ENCODE data around the gene CTAGE9. TPM values are rescaled to one million over a fixed set of nuclear protein-coding genes. Genes with fewer than 3 reads are reported as not detected.

CTAGE9 gene
- total RNA-seq, 2 experiments from 2014 or later: not detected

DNA sequence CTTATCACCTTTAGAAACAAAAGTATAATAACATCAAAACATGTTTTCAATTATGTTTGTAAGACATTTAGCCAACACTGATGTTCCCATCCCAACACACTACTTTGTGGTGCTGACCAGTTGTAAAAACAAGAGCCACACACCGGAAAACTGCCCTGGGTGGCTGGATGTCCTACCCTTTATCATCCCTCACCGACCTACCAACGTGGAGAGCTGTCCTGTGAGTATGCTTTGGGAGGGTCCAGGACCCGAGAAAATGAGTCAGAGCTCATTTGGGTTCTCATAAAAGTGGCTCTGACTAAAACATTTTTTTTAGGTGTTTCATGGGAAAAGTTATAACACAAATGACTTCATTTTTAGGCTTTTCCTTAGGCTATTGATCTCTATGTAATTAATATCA, 29.3 kb upstream of the CTAGE9 start:
- BruUV-seq (replicated peaks): no TSS peak
- no peak overlapping the region for H3K27ac ChIP-seq (ENCODE audit: low read depth, low read length, poor library complexity, severe bottlenecking)
- intact Hi-C loops (cut with micrococcal nuclease; ENCODE audit: unreplicated experiment): no loop called here
- no peaks in the 10 kb centered on the region for H4K20me1 ChIP-seq (ENCODE audit: insufficient read depth, low read length)
- DNase-seq (ENCODE audit: low spot score): no peak
- no peaks in the 10 kb centered on the region for H3K79me2 ChIP-seq (ENCODE audit: insufficient read depth, low read depth, low read length)
- no peaks in the 10 kb centered on the region for H3K9me2 ChIP-seq (ENCODE audit: insufficient read depth, low read length)
- H3K4me1 ChIP-seq (ENCODE audit: insufficient read depth, low read length, poor library complexity, severe bottlenecking): no peaks in the 10 kb centered on the region
- no peak overlapping the region for H3K4me3 ChIP-seq (ENCODE audit: low read depth, low read length, poor library complexity, severe bottlenecking)
- ChIA-PET POLR2A (interaction anchor here (1.3 kb wide), 1 partner anchor 156 kb away, joined by 4 read pairs; no protein-coding TSS in a partner anchor), CTCF (ENCODE audit: unreplicated experiment) (no interaction called here)
- H2AFZ ChIP-seq (ENCODE audit: low read length): no peak overlapping the region
- H3K36me3 ChIP-seq (ENCODE audit: insufficient read depth, low read length): no peaks in the 10 kb centered on the region
- H3K4me2 ChIP-seq (ENCODE audit: low read length): no peak overlapping the region
- TF ChIP-seq, protein P1, sequence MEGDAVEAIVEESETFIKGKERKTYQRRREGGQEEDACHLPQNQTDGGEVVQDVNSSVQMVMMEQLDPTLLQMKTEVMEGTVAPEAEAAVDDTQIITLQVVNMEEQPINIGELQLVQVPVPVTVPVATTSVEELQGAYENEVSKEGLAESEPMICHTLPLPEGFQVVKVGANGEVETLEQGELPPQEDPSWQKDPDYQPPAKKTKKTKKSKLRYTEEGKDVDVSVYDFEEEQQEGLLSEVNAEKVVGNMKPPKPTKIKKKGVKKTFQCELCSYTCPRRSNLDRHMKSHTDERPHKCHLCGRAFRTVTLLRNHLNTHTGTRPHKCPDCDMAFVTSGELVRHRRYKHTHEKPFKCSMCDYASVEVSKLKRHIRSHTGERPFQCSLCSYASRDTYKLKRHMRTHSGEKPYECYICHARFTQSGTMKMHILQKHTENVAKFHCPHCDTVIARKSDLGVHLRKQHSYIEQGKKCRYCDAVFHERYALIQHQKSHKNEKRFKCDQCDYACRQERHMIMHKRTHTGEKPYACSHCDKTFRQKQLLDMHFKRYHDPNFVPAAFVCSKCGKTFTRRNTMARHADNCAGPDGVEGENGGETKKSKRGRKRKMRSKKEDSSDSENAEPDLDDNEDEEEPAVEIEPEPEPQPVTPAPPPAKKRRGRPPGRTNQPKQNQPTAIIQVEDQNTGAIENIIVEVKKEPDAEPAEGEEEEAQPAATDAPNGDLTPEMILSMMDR (conservative IDR thresholded peaks at IDR 0.05; ENCODE audit: low read length): no peak
- no peak for TF ChIP-seq EZH2phosphoT487 (IDR thresholded peaks at IDR 0.05; ENCODE audit: borderline replicate concordance, low read depth, low read length)
- H3K9me3 ChIP-seq (ENCODE audit: low read length): no peaks in the 10 kb centered on the region

GRCh38 chr6:131739136-131739535, 28.3 kb upstream of the CTAGE9 start:
- H3K9me3 ChIP-seq (ENCODE audit: low read length): no peaks in the 10 kb centered on the region
- intact Hi-C loops (cut with micrococcal nuclease; ENCODE audit: unreplicated experiment): no loop called here
- POLR2A ChIA-PET: interaction anchor here (0.7 to 1.3 kb wide), 2 partner anchors 73 to 157 kb away, joined by 3 to 4 read pairs; no protein-coding TSS in a partner anchor
- no peaks in the 10 kb centered on the region for H3K4me1 ChIP-seq (ENCODE audit: insufficient read depth, low read length, poor library complexity, severe bottlenecking)
- no peak for TF ChIP-seq EZH2phosphoT487 (IDR thresholded peaks at IDR 0.05; ENCODE audit: borderline replicate concordance, low read depth, low read length)
- TF ChIP-seq, protein P1 (conservative IDR thresholded peaks at IDR 0.05; ENCODE audit: low read length): no peak
- no peak overlapping the region for H3K27ac ChIP-seq (ENCODE audit: low read depth, low read length, poor library complexity, severe bottlenecking)
- no peaks in the 10 kb centered on the region for H3K36me3 ChIP-seq (ENCODE audit: insufficient read depth, low read length)
- H4K20me1 ChIP-seq (ENCODE audit: insufficient read depth, low read length): no peaks in the 10 kb centered on the region
- H3K4me2 ChIP-seq (ENCODE audit: low read length): no peak overlapping the region
- no peak overlapping the region for H3K4me3 ChIP-seq (ENCODE audit: low read depth, low read length, poor library complexity, severe bottlenecking)
- no peak overlapping the region for H2AFZ ChIP-seq (ENCODE audit: low read length)
- H3K79me2 ChIP-seq (ENCODE audit: insufficient read depth, low read depth, low read length): no peaks in the 10 kb centered on the region
- H3K9me2 ChIP-seq (ENCODE audit: insufficient read depth, low read length): no peaks in the 10 kb centered on the region
- DNase-seq (ENCODE audit: low spot score): no peak
- BruUV-seq (replicated peaks): no TSS peak
- CTCF ChIA-PET (ENCODE audit: unreplicated experiment): no interaction called here

- CTCF ChIA-PET (ENCODE audit: unreplicated experiment): no interaction called here
Measured at GRCh38 chr6:131736811-131737210, 26.0 kb upstream of the CTAGE9 start.

More at GRCh38 chr6:131736811-131737210, 26.0 kb upstream of the CTAGE9 start:
- Histone ChIP-seq H3K79me2 (ENCODE audit: insufficient read depth, low read depth, low read length) (no peaks in the 10 kb centered on the region), H3K4me1 (ENCODE audit: insufficient read depth, low read length, poor library complexity, severe bottlenecking) (no peaks in the 10 kb centered on the region), H3K27ac (ENCODE audit: low read depth, low read length, poor library complexity, severe bottlenecking) (no peak overlapping the region), H3K36me3 (ENCODE audit: insufficient read depth, low read length) (no peaks in the 10 kb centered on the region), H3K9me2 (ENCODE audit: insufficient read depth, low read length) (no peaks in the 10 kb centered on the region), H3K4me2 (ENCODE audit: low read length) (no peak overlapping the region), H3K9me3 (ENCODE audit: low read length) (no peaks in the 10 kb centered on the region), H2AFZ (ENCODE audit: low read length) (no peak overlapping the region), H3K4me3 (ENCODE audit: low read depth, low read length, poor library complexity, severe bottlenecking) (no peak overlapping the region), H4K20me1 (ENCODE audit: insufficient read depth, low read length) (no peaks in the 10 kb centered on the region)
- intact Hi-C loops (cut with micrococcal nuclease; ENCODE audit: unreplicated experiment): no loop called here
- BruUV-seq (replicated peaks): no TSS peak
- POLR2A ChIA-PET: no interaction called here
- no peak for DNase-seq (ENCODE audit: low spot score)
- TF ChIP-seq, protein P1 (conservative IDR thresholded peaks at IDR 0.05; ENCODE audit: low read length): no peak
- TF ChIP-seq EZH2phosphoT487 (IDR thresholded peaks at IDR 0.05; ENCODE audit: borderline replicate concordance, low read depth, low read length): no peak
